GM12873 (cell line): ENCODE data around the gene RNGTT.

Experiments used
- CTCF ChIP-seq: IDR thresholded peaks from 2 replicates; pipeline ENCODE4 v1.5.1; 2012; ENCODE audit warnings: low read depth, mild to moderate bottlenecking, moderate library complexity, low read length, control low read depth; ENCODE audit not compliant: insufficient read depth; ENCODE audit errors: missing control alignments

The RNGTT gene

GRCh38 chr6:88636871-88637270 lies 326.5 kb downstream of the RNGTT start:
- TF ChIP-seq CTCF, result no peak

GRCh38 chr6:88633782-88634181 lies 329.6 kb downstream of the RNGTT start:
- no peak for TF ChIP-seq CTCF

- TF ChIP-seq CTCF, result no peak
Measured at GRCh38 chr6:88631830-88632229, 331.6 kb downstream of the RNGTT start.

- no peak for TF ChIP-seq CTCF
Measured at GRCh38 chr6:88629838-88630494, 333.5 kb downstream of the RNGTT start.

- TF ChIP-seq CTCF, result no peak
Measured at GRCh38 chr6:88626460-88626859, 337.0 kb downstream of the RNGTT start.

GRCh38 chr6:88623531-88623930 lies 339.9 kb downstream of the RNGTT start:
- no peak for TF ChIP-seq CTCF

GRCh38 chr6:88619951-88620350 lies 343.5 kb downstream of the RNGTT start:
- no peak for TF ChIP-seq CTCF
